ENCODE results near the gene KDM6A.

DNA sequence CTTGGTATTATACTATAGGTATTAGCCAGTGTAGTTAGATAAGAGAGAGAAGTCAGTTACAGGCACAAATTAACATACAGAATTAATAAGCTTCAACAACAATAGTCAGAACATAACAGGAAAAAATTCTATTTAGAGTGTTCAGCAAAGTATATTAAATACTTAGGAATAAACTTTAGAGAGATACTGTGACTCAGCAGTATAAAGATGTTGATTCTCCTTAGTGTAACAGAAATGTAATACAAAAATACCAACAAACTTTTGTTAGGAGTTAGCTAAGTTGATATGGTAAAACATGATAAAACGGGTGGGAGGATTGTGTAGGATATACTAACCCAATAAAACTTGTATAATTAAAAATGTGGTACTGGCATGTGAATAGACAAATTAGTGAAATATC is 173.4 kb downstream of the KDM6A start:
- no peak for TF ChIP-seq POLR2A (IDR thresholded peaks at IDR 0.05; ENCODE audit: borderline replicate concordance, extremely low read depth, insufficient read depth, insufficient read length)
- no peak for TF ChIP-seq EZH2 (IDR thresholded peaks at IDR 0.05)
- TF ChIP-seq SRF (IDR thresholded peaks at IDR 0.05; ENCODE audit: low read depth): no peak
- TF ChIP-seq, protein P1, sequence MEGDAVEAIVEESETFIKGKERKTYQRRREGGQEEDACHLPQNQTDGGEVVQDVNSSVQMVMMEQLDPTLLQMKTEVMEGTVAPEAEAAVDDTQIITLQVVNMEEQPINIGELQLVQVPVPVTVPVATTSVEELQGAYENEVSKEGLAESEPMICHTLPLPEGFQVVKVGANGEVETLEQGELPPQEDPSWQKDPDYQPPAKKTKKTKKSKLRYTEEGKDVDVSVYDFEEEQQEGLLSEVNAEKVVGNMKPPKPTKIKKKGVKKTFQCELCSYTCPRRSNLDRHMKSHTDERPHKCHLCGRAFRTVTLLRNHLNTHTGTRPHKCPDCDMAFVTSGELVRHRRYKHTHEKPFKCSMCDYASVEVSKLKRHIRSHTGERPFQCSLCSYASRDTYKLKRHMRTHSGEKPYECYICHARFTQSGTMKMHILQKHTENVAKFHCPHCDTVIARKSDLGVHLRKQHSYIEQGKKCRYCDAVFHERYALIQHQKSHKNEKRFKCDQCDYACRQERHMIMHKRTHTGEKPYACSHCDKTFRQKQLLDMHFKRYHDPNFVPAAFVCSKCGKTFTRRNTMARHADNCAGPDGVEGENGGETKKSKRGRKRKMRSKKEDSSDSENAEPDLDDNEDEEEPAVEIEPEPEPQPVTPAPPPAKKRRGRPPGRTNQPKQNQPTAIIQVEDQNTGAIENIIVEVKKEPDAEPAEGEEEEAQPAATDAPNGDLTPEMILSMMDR (IDR thresholded peaks at IDR 0.05 in 2 of 3, conservative IDR thresholded peaks at IDR 0.05 in 1 of 3; ENCODE audit: borderline replicate concordance in 1 of 3, insufficient read depth in 1 of 3, low read depth in 2 of 3, low read length in 2 of 3): no peak
- no peak for TF ChIP-seq EZH2phosphoT487 (IDR thresholded peaks at IDR 0.05; ENCODE audit: borderline replicate concordance)
- TF ChIP-seq POLR2AphosphoS5 (IDR thresholded peaks at IDR 0.05; ENCODE audit: low read depth, low read length): no peak
- no peak for TF ChIP-seq YY1 (IDR thresholded peaks at IDR 0.05; ENCODE audit: extremely low read depth, insufficient replicate concordance, low read depth, low read length)
- TF ChIP-seq RAD21 (IDR thresholded peaks at IDR 0.05; ENCODE audit: low read depth): no peak
- TF ChIP-seq, protein P2, sequence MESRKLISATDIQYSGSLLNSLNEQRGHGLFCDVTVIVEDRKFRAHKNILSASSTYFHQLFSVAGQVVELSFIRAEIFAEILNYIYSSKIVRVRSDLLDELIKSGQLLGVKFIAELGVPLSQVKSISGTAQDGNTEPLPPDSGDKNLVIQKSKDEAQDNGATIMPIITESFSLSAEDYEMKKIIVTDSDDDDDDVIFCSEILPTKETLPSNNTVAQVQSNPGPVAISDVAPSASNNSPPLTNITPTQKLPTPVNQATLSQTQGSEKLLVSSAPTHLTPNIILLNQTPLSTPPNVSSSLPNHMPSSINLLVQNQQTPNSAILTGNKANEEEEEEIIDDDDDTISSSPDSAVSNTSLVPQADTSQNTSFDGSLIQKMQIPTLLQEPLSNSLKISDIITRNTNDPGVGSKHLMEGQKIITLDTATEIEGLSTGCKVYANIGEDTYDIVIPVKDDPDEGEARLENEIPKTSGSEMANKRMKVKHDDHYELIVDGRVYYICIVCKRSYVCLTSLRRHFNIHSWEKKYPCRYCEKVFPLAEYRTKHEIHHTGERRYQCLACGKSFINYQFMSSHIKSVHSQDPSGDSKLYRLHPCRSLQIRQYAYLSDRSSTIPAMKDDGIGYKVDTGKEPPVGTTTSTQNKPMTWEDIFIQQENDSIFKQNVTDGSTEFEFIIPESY (IDR thresholded peaks at IDR 0.05; ENCODE audit: extremely low read depth, insufficient replicate concordance, low read length): no peak
- no peak for TF ChIP-seq TCF7L2 (IDR thresholded peaks at IDR 0.05; ENCODE audit: borderline replicate concordance, extremely low read depth, insufficient read depth, insufficient read length)
- TF ChIP-seq, protein P3, sequence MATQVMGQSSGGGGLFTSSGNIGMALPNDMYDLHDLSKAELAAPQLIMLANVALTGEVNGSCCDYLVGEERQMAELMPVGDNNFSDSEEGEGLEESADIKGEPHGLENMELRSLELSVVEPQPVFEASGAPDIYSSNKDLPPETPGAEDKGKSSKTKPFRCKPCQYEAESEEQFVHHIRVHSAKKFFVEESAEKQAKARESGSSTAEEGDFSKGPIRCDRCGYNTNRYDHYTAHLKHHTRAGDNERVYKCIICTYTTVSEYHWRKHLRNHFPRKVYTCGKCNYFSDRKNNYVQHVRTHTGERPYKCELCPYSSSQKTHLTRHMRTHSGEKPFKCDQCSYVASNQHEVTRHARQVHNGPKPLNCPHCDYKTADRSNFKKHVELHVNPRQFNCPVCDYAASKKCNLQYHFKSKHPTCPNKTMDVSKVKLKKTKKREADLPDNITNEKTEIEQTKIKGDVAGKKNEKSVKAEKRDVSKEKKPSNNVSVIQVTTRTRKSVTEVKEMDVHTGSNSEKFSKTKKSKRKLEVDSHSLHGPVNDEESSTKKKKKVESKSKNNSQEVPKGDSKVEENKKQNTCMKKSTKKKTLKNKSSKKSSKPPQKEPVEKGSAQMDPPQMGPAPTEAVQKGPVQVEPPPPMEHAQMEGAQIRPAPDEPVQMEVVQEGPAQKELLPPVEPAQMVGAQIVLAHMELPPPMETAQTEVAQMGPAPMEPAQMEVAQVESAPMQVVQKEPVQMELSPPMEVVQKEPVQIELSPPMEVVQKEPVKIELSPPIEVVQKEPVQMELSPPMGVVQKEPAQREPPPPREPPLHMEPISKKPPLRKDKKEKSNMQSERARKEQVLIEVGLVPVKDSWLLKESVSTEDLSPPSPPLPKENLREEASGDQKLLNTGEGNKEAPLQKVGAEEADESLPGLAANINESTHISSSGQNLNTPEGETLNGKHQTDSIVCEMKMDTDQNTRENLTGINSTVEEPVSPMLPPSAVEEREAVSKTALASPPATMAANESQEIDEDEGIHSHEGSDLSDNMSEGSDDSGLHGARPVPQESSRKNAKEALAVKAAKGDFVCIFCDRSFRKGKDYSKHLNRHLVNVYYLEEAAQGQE (IDR thresholded peaks at IDR 0.05; ENCODE audit: low read depth): no peak
- TF ChIP-seq CEBPB (IDR thresholded peaks at IDR 0.05; ENCODE audit: low read depth): no peak
- TF ChIP-seq, protein P4, sequence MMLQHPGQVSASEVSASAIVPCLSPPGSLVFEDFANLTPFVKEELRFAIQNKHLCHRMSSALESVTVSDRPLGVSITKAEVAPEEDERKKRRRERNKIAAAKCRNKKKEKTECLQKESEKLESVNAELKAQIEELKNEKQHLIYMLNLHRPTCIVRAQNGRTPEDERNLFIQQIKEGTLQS (IDR thresholded peaks at IDR 0.05): no peak

Data from HCT116 (cell line).